DMS114 treated with DMSO at 0.1 percent for 48 hours (cell line): ENCODE data around the gene UBE2H.
"Not testable (repeated sequence)": the region's sequence is repeated elsewhere in the genome, so short reads cannot be mapped to it uniquely, and the experiment has no call there.

Experiments used
- DNase-seq: peaks from one replicate; lab custom pipeline; 2025; ENCODE audit not compliant: unreplicated experiment; lab: John Stamatoyannopoulos, UW

UBE2H gene

GRCh38 chr7:129952653-129953560 lies at the start of gene UBE2H:
TSS of gene UBE2H (minus strand) at chr7:129952960. CDS start at chr7:129952555, 405 bp downstream.
- DNase-seq: peak; percentile 81

GRCh38 chr7:129998446-129998845 lies 45.7 kb upstream of the UBE2H start:
- DNase-seq: no peak

- no peak for DNase-seq
Observed at GRCh38 chr7:129997285-129997684, 44.5 kb upstream of the UBE2H start.

GRCh38 chr7:129993275-129993674 lies 40.5 kb upstream of the UBE2H start:
- no peak for DNase-seq

- no peak for DNase-seq
Observed at GRCh38 chr7:129990403-129991192, 37.8 kb upstream of the UBE2H start.

GRCh38 chr7:129989466-129989865 lies 36.7 kb upstream of the UBE2H start:
- no peak for DNase-seq

- DNase-seq: no peak
Observed at GRCh38 chr7:129986600-129986999, 33.8 kb upstream of the UBE2H start.

- DNase-seq: no peak
Observed at GRCh38 chr7:129980667-129981066, 27.9 kb upstream of the UBE2H start.

- no peak for DNase-seq
Observed at GRCh38 chr7:129975309-129975708, 22.5 kb upstream of the UBE2H start.

GRCh38 chr7:129970816-129971215 lies 18.1 kb upstream of the UBE2H start:
- DNase-seq: no peak

GRCh38 chr7:129969881-129970446 lies 17.2 kb upstream of the UBE2H start:
- DNase-seq: no peak

- DNase-seq: no peak
Observed at GRCh38 chr7:129968592-129969383, 16.0 kb upstream of the UBE2H start.

GRCh38 chr7:129960204-129960475 lies 7.4 kb upstream of the UBE2H start:
- not testable (repeated sequence) for DNase-seq

GRCh38 chr7:129959471-129960203 lies 6.9 kb upstream of the UBE2H start:
- DNase-seq: no peak

GRCh38 chr7:129958643-129959470 lies 6.1 kb upstream of the UBE2H start:
- no peak for DNase-seq

GRCh38 chr7:129955993-129956543 lies 3.3 kb upstream of the UBE2H start:
- no peak for DNase-seq

GRCh38 chr7:129952086-129952652 lies 591 bp downstream of the UBE2H start:
- DNase-seq: peak; percentile 11

GRCh38 chr7:129951226-129952085 lies 1.3 kb downstream of the UBE2H start:
- DNase-seq: no peak
